ENCODE measurements around the gene ARIH2.

The ARIH2 gene

DNA sequence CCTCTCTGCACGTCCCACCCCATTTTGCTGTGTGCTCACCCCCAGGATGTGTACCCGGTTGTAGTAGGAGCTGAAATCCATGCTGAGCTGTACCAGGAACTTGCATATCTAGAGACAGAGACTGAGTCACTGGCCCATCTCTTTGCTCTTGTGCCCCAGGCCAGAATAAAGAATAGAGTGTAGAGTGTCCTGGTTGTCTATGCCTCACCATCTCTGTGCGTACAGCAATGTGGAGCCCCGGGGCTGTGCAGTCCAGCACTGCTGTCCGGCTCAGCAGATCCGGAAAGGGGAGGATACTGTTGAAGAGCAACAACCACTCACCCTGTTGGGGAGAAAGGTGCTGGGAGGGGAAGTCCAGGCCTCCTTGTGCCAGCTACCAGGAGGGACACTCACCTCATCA is 97.1 kb downstream of the ARIH2 start:
- Mint-ChIP-seq H3K4me1 (peaks cover 23% of the 10 kb centered on the region), H3K36me3 (ENCODE audit: low read depth) (peaks cover 27% of the 10 kb centered on the region), H3K4me3 (no peak overlapping the region), H3K9me3 (no peaks in the 10 kb centered on the region), H3K27me3 (ENCODE audit: low read depth, poor library complexity) (no peaks in the 10 kb centered on the region), H3K27ac (peak overlapping the region; percentile 87)
- TF ChIP-seq CTCF (IDR thresholded peaks at IDR 0.05), result no peak
- no peak for DNase-seq

- H3K27me3 Mint-ChIP-seq (ENCODE audit: low read depth, poor library complexity), result no peaks in the 10 kb centered on the region
- no peak for TF ChIP-seq CTCF (IDR thresholded peaks at IDR 0.05)
- H3K27ac Mint-ChIP-seq, result peak overlapping the region; percentile 25
Observed at GRCh38 chr3:49016414-49017228, 98.0 kb downstream of the ARIH2 start.

GRCh38 chr3:49017229-49017970 is 98.8 kb downstream of the ARIH2 start:
- peak overlapping the region; percentile 96 for H3K4me3 Mint-ChIP-seq
- DNase-seq, result no peak
- H3K36me3 Mint-ChIP-seq (ENCODE audit: low read depth), result peaks cover 21% of the 10 kb centered on the region
- TF ChIP-seq CTCF (IDR thresholded peaks at IDR 0.05), result no peak
- peaks cover 24% of the 10 kb centered on the region for H3K4me1 Mint-ChIP-seq
- H3K27me3 Mint-ChIP-seq (ENCODE audit: low read depth, poor library complexity), result no peaks in the 10 kb centered on the region
- H3K9me3 Mint-ChIP-seq, result no peaks in the 10 kb centered on the region
- H3K27ac Mint-ChIP-seq, result no peak overlapping the region

More at GRCh38 chr3:49016414-49017228, 98.0 kb downstream of the ARIH2 start:
- DNase-seq, result no peak
- H3K36me3 Mint-ChIP-seq (ENCODE audit: low read depth), result peaks cover 27% of the 10 kb centered on the region
- peaks cover 23% of the 10 kb centered on the region for H3K4me1 Mint-ChIP-seq
- peak overlapping the region; percentile 96 for H3K4me3 Mint-ChIP-seq
- H3K9me3 Mint-ChIP-seq, result no peaks in the 10 kb centered on the region

DNA sequence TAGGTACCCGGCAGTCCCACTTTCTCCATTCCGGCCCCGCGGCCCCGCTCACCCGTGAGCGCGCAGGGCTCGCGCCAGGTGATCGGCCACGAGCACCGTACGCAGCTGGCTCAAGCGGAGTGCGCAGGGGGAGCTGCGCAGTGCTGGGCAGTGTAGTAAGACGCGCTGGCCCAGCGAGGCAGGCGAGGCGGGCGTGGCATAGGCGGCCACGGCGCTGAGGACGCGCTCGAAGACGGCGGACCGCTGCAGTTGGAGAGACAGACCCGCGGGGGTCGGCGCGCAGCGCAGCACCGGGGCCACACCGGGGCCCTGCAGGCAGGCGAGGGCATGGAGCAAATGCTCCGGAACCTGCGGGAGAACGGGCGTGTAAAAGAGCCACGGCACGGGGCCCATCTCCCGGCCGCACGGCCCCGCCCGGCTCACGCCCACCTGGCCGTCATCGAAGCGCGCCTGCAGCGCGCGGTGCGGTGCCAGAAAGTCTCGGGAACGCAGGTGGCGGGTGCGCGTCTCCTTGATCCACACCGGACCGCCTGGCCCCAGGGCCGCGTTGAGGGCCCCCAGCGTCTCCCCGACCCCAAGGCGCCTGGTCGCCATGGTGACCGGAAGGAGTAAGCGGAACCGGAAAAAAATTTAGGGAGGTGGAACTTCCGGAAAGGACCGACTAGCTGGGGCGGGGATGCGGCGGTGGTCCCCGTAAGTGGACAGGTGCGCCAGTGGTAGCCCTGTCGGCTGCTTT is 99.5 kb downstream of the ARIH2 start, which contains the start of gene DALRD3:
Gene DALRD3 (minus strand): TSS at position 610 of the 736 bp plus-strand sequence. CDS start 16 bp downstream, at position 594.
- no peak for TF ChIP-seq CTCF (IDR thresholded peaks at IDR 0.05)
- Mint-ChIP-seq H3K9me3 (no peaks in the 10 kb centered on the region), H3K27ac (peak within 1 kb of the TSS; percentile 90), H3K4me3 (peak within 1 kb of the TSS; percentile 96), H3K27me3 (ENCODE audit: low read depth, poor library complexity) (no peaks in the 10 kb centered on the region), H3K4me1 (peaks cover 31% of the 10 kb centered on the region), H3K36me3 (ENCODE audit: low read depth) (peaks cover 24% of the 10 kb centered on the region)
- DNase-seq, result peak; percentile 70

DNA sequence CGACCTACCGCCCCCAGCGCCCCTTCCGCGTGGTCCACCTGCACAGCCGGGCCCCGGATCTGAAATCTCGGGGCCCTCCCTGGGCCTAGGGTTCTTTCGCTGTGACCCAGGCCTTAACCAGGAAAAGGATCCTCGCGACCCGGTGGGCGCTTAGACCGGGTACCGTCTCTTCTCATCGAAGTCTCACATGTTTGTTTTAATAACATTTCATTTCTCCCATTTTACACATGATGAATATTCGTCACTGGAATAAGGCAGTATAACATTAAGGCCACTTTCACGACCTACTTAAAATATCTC is 100.0 kb downstream of the ARIH2 start:
- peak overlapping the region; percentile 96 for H3K4me3 Mint-ChIP-seq
- peaks cover 26% of the 10 kb centered on the region for H3K36me3 Mint-ChIP-seq (ENCODE audit: low read depth)
- no peak for DNase-seq
- H3K27ac Mint-ChIP-seq, result peak overlapping the region; percentile 90
- H3K4me1 Mint-ChIP-seq, result peaks cover 37% of the 10 kb centered on the region
- no peaks in the 10 kb centered on the region for H3K27me3 Mint-ChIP-seq (ENCODE audit: low read depth, poor library complexity)
- no peaks in the 10 kb centered on the region for H3K9me3 Mint-ChIP-seq
- TF ChIP-seq CTCF (IDR thresholded peaks at IDR 0.05), result no peak
